SK-N-SH treated with all-trans-retinoic acid at 6 μM for 48 hours (cell line): ENCODE measurements around the gene ARHGAP26.

Experiments
- ATAC-seq: fragments of 200-7000 bp; cut with Tn5 transposase; 3 replicates; pipeline ENCODE4 v1.9.1; 2020; ENCODE audit warnings: mild to moderate bottlenecking, moderate library complexity
- ARNTL ChIP-seq: fragments of 450-650 bp; formaldehyde crosslinking; IDR thresholded peaks from 2 replicates; pipeline ENCODE4 v1.5.0; 2020; ENCODE audit warnings: low read depth, mild to moderate bottlenecking, moderate library complexity, borderline replicate concordance
- BACH2 ChIP-seq: fragments of 250-450 bp; sonication (Bioruptor Pico); IDR thresholded peaks from 2 replicates; pipeline ENCODE4 v1.9.0; 2021; ENCODE audit warnings: mild to moderate bottlenecking, borderline replicate concordance
- CREB5 ChIP-seq: fragments of 250-450 bp; sonication (Bioruptor Pico); IDR thresholded peaks from 2 replicates; pipeline ENCODE4 v1.5.1; 2020; ENCODE audit warnings: low read depth, mild to moderate bottlenecking, moderate library complexity
- CSDC2 ChIP-seq: fragments of 250-450 bp; sonication (Bioruptor Pico); IDR thresholded peaks from 2 replicates; pipeline ENCODE4 v1.5.0; 2020; ENCODE audit warnings: mild to moderate bottlenecking, moderate library complexity
- CSRNP3 ChIP-seq: fragments of 250-450 bp; sonication (Bioruptor Pico); IDR thresholded peaks from 2 replicates; pipeline ENCODE4 v1.5.1; 2021; ENCODE audit warnings: mild to moderate bottlenecking, moderate library complexity
- ESRRG ChIP-seq: fragments of 250-450 bp; sonication (Bioruptor Pico); IDR thresholded peaks from 2 replicates; pipeline ENCODE4 v1.6.1; 2021; ENCODE audit warnings: mild to moderate bottlenecking
- GLIS3 ChIP-seq: fragments of 250-450 bp; sonication (Bioruptor Pico); IDR thresholded peaks from 2 replicates; pipeline ENCODE4 v1.5.0; 2020; ENCODE audit warnings: mild to moderate bottlenecking, moderate library complexity
- ISL1 ChIP-seq: fragments of 250-450 bp; sonication (Bioruptor Pico); IDR thresholded peaks from 2 replicates; pipeline ENCODE4 v2.1.2; 2022; ENCODE audit warnings: mild to moderate bottlenecking, moderate library complexity
- OSR1 ChIP-seq: fragments of 250-450 bp; sonication (Bioruptor Pico); IDR thresholded peaks from 2 replicates; pipeline ENCODE4 v1.8.0; 2022; ENCODE audit warnings: moderate library complexity, mild to moderate bottlenecking, inconsistent platforms
- POU6F1 ChIP-seq: fragments of 250-450 bp; sonication (Bioruptor Pico); IDR thresholded peaks from 2 replicates; pipeline ENCODE4 v1.8.0; 2021; ENCODE audit warnings: low read depth, mild to moderate bottlenecking, moderate library complexity, borderline replicate concordance
- PPARA ChIP-seq: fragments of 250-450 bp; sonication (Bioruptor Pico); IDR thresholded peaks from 2 replicates; pipeline ENCODE4 v1.5.0; 2020; ENCODE audit warnings: mild to moderate bottlenecking, borderline replicate concordance
- RARB ChIP-seq: fragments of 250-450 bp; sonication (Bioruptor Pico); IDR thresholded peaks from 2 replicates; pipeline ENCODE4 v1.8.0; 2021; ENCODE audit warnings: mild to moderate bottlenecking, moderate library complexity
- SNAI2 ChIP-seq: fragments of 250-450 bp; sonication (Bioruptor Pico); IDR thresholded peaks from 2 replicates; pipeline ENCODE4 v1.5.0; 2020; ENCODE audit warnings: mild to moderate bottlenecking, moderate library complexity
- TCF4 ChIP-seq: fragments of 250-450 bp; sonication (Bioruptor Pico); IDR thresholded peaks from 2 replicates; pipeline ENCODE4 v1.8.0; 2021; ENCODE audit warnings: mild to moderate bottlenecking, moderate library complexity, borderline replicate concordance
- TOX ChIP-seq: fragments of 250-450 bp; sonication (Bioruptor Pico); IDR thresholded peaks from 2 replicates; pipeline ENCODE4 v1.8.0; 2021; ENCODE audit warnings: mild to moderate bottlenecking, moderate library complexity, borderline replicate concordance
- TSHZ2 ChIP-seq: fragments of 250-450 bp; sonication (Bioruptor Pico); IDR thresholded peaks from 2 replicates; pipeline ENCODE4 v1.5.0; 2020; ENCODE audit warnings: mild to moderate bottlenecking, moderate library complexity
- ZC3H10 ChIP-seq: fragments of 250-450 bp; sonication (Bioruptor Pico); IDR thresholded peaks from 2 replicates; pipeline ENCODE4 v1.5.1; 2021; ENCODE audit warnings: mild to moderate bottlenecking, moderate library complexity
- ZFP3 ChIP-seq: fragments of 250-450 bp; sonication (Bioruptor Pico); IDR thresholded peaks from 2 replicates; pipeline ENCODE4 v1.5.0; 2020; ENCODE audit warnings: mild to moderate bottlenecking, moderate library complexity
- ZFP30 ChIP-seq: fragments of 450-650 bp; formaldehyde crosslinking; IDR thresholded peaks from 2 replicates; pipeline ENCODE4 v1.5.0; 2022; ENCODE audit warnings: mild to moderate bottlenecking, moderate library complexity
- ZNF565 ChIP-seq: fragments of 450-650 bp; formaldehyde crosslinking; conservative IDR thresholded peaks from 2 replicates; pipeline ENCODE4 v1.5.0; 2020; ENCODE audit warnings: low read depth, mild to moderate bottlenecking, moderate library complexity
- ZNF70 ChIP-seq: fragments of 450-650 bp; formaldehyde crosslinking; IDR thresholded peaks from 2 replicates; pipeline ENCODE4 v1.5.0; 2020; ENCODE audit warnings: mild to moderate bottlenecking, moderate library complexity
- ZNF8 ChIP-seq: fragments of 450-650 bp; formaldehyde crosslinking; IDR thresholded peaks from 2 replicates; pipeline ENCODE4 v1.5.0; 2020; ENCODE audit warnings: mild to moderate bottlenecking, moderate library complexity
- TF ChIP-seq, protein P1 (sequence below): fragments of 250-450 bp; sonication (Bioruptor Pico); IDR thresholded peaks from 2 replicates; pipeline ENCODE4 v1.8.0; 2020; ENCODE audit warnings: mild to moderate bottlenecking, moderate library complexity, borderline replicate concordance

ARHGAP26 gene

GRCh38 chr5:143194206-143194605 lies 424.0 kb downstream of the ARHGAP26 start (continued):
- TF ChIP-seq ZNF70 (CRISPR knock-in tag) (no peak), ESRRG (no peak), RARB (CRISPR knock-in tag) (no peak), ZNF8 (CRISPR knock-in tag) (no peak), ZNF565 (no peak), ARNTL (CRISPR knock-in tag) (no peak)

- ATAC-seq, result no peak
- TF ChIP-seq TCF4 (CRISPR knock-in tag) (no peak), TSHZ2 (CRISPR knock-in tag) (no peak), SNAI2 (CRISPR knock-in tag) (no peak), ZFP30 (CRISPR knock-in tag) (no peak), GLIS3 (CRISPR knock-in tag) (no peak), POU6F1 (CRISPR knock-in tag) (no peak), ARNTL (CRISPR knock-in tag) (no peak), ZFP3 (CRISPR knock-in tag) (no peak), TOX (CRISPR knock-in tag) (no peak)
- TF ChIP-seq, protein P1, sequence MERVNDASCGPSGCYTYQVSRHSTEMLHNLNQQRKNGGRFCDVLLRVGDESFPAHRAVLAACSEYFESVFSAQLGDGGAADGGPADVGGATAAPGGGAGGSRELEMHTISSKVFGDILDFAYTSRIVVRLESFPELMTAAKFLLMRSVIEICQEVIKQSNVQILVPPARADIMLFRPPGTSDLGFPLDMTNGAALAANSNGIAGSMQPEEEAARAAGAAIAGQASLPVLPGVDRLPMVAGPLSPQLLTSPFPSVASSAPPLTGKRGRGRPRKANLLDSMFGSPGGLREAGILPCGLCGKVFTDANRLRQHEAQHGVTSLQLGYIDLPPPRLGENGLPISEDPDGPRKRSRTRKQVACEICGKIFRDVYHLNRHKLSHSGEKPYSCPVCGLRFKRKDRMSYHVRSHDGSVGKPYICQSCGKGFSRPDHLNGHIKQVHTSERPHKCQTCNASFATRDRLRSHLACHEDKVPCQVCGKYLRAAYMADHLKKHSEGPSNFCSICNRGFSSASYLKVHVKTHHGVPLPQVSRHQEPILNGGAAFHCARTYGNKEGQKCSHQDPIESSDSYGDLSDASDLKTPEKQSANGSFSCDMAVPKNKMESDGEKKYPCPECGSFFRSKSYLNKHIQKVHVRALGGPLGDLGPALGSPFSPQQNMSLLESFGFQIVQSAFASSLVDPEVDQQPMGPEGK (CRISPR knock-in tag), result no peak
Observed at GRCh38 chr5:143194713-143195112, 424.5 kb downstream of the ARHGAP26 start.

GRCh38 chr5:143195491-143195890 lies 425.3 kb downstream of the ARHGAP26 start:
- no peak for ATAC-seq
- TF ChIP-seq ZFP30 (CRISPR knock-in tag) (no peak), SNAI2 (CRISPR knock-in tag) (no peak), PPARA (CRISPR knock-in tag) (no peak), GLIS3 (CRISPR knock-in tag) (no peak), TSHZ2 (CRISPR knock-in tag) (no peak), ZC3H10 (CRISPR knock-in tag) (no peak), TCF4 (CRISPR knock-in tag) (no peak), ESRRG (no peak), ISL1 (no peak), ZNF565 (no peak), ZFP3 (CRISPR knock-in tag) (no peak), BACH2 (CRISPR knock-in tag) (no peak), ARNTL (CRISPR knock-in tag) (no peak), CSDC2 (CRISPR knock-in tag) (no peak), CREB5 (CRISPR knock-in tag) (no peak), ZNF8 (CRISPR knock-in tag) (no peak), OSR1 (CRISPR knock-in tag) (no peak), CSRNP3 (CRISPR knock-in tag) (no peak)
- TF ChIP-seq, protein P1 (CRISPR knock-in tag), result no peak
